Left lobe of liver (tissue), 2 donors: ENCODE measurements around the gene TCEA3. TPM values are rescaled to one million over a fixed set of nuclear protein-coding genes. Genes with fewer than 3 reads are reported as not detected.

Experiments
- ATAC-seq: fragments of 200-7000 bp; cut with Tn5 transposase; one replicate; pipeline ENCODE4 v1.9.1; 2020; ENCODE audit warnings: mild to moderate bottlenecking, moderate library complexity
- DNase-seq: peaks from one replicate; pipeline ENCODE4 v3.0.0-alpha.2; 2020; ENCODE audit warnings: low spot score
- total RNA-seq: library from RNA; stranded (reverse); gene quantifications from one replicate; pipeline ENCODE4 v1.2.1, GENCODE V29; 2021
- donor health status: DM: no; HTN: no; CAD: no; lungs with moderate emphysema.
- donor health status: DM: no; HTN: yes; CAD: no.

Gene TCEA3
- total RNA-seq, 1 donor from 2014 or later: 70.9 TPM

DNA sequence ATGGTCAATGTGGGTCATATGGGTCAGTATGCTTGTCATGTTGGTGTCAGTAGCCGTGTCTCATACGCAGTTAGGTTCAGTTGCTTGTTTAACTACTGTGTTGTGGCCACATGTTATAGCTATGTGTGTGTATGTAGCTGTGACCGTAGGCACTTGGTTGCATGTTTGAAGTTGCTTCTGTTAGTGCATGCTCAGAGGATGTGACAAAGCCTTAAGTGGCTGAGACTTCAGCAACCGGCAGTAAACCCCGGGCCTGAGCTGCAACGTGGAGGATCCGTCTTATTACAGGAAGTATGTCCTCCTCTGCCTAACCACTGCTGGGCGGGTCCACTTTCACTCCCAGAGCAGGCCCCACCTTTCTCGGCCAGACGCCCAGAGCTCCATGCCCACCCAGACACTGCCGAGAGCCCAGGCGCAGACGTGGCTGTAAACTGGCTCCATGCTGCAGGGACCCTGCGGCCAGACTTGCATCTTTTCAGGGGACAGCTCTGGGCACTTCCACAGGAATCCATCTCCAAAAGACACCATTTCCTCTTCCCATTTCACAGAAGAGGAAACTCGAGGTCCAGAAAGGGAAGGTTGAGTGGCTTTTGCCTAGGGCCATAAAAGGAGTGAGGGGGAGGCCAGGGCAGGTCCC, 2.2 kb downstream of the TCEA3 start:
- ATAC-seq: peak; percentile 42
- peak; percentile 85 for DNase-seq

DNA sequence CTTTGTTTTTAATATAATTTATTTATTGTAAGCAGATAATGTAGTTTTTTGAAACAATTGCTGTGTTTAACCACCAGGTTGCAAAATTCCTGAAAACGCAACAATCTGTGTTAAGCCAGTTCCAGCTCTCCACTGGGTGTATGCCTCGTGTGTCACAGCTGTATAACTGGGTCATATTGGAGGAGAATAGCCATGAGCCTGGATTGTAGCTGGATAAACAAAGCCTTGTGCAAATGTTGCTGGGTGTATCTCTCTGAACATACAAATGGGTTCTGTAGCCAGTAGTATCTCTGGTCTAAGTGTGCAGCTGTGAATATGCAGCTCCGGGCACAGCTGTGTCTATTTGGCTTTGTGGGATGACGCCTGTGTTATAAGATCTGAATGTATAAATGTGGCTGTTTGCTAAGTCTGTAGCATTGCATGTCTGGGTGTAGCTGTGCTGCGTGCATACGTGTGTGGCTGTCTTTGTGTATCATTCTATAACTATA, 2.8 kb downstream of the TCEA3 start:
- peak; percentile 33 for ATAC-seq
- DNase-seq: peak; percentile 68

DNA sequence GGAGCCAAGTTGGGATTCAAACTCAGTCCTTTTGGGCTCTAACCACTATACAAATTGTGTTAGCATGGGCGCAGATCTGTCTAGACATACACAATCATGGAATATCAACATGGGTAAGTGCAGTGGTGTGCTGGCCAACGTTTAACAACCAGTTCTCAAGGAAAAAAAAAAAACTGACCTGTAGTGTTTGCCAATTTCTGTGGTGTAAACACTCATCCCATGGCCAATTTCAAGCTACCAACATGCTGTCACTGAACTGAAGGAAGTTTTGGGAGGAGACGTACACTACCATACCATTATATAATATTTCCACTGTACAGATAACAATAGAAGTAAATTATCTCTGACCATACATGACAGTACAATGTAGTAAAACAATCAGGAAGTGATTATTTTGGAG, 3.2 kb downstream of the TCEA3 start:
- ATAC-seq: no peak
- DNase-seq: no peak

DNA sequence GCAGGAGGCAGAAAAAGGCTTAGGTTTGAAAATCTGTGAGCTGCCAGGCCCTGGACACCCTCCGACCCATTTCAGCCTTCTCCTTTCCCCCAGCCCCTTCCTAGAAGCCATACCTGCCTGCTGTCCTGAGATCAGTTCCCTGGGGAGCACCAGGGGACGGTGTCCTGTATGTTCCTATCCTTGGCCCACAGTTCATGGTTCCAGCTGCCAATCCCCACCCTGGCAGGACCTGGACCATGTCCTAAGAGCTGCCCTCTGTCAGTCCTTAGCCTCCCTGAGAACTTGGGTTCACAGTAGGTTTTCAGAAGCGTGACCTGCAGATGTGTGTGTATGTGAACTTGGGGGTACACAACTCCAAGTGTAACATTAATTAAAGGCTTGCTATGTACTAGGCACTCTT, 3.8 kb downstream of the TCEA3 start:
- ATAC-seq (no peak), DNase-seq (no peak)

DNA sequence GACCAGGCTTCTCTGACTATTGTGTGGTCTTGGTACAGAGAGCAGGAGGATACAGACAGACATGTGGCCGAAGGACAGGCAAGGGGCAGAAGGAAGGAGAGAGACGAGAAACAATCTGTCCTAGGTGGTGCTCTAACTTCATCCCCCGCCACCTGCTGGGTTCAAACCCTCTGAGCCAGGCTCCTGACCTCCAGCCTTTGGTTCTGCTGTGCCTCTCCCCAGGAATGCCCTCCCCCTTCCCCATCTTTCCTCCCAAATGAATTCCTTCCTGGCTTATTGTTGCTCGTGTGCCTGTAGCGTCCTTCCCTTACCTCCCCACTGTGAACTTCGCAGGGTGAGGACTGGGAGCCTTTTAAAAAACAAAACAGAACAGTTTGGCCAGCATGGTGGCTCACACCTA, 5.4 kb downstream of the TCEA3 start:
- no peak for DNase-seq

DNA sequence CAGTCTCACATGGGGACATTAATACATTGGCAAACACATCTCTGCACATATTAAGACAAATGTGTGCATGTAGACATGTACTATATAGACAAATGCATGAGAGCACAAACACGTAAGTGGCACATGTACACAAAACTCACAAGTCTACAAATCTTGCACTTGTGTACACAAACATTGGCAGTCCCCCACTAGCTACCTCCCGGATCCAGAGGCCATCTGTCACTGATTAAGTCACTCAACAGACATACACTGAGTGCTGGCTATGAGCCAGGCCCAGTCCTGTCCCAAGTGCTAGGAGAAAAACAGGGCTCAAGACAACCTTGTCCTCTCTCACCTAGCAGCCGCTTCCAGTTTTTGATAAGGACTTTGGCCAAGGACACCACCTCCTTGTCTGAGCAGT, 7.0 kb downstream of the TCEA3 start:
- DNase-seq: peak; percentile 67

More for the DNA sequence above, 5.4 kb downstream of the TCEA3 start:
- ATAC-seq: no peak

DNA sequence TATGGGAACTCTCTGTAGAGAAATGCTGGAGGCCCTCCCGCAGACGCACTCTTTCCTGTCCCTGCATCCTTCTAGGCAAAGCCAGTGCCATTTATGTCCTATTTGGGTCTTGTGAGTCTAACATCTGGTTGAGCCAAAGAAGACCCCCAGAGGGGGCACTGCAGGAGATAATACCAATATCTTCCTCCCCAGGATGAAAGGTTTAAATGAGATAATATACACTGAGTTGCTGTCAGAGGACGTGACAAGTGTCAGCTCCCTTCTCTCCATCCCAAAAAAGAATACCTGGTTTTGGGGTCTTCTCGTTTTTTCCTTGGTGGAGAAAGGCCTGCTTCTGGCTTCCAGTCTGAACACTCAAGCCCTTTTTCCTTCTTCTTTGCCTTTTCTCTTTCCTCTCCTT, 7.6 kb downstream of the TCEA3 start:
- DNase-seq (no peak), ATAC-seq (no peak)

More for the DNA sequence above, 7.0 kb downstream of the TCEA3 start:
- peak; percentile 36 for ATAC-seq

- no peak for ATAC-seq
- no peak for DNase-seq
These were observed 15.7 kb downstream of the TCEA3 start for GRCh38 chr1:23408797-23409290.

- no peak for ATAC-seq
- DNase-seq: no peak
These were observed 17.4 kb downstream of the TCEA3 start for GRCh38 chr1:23407016-23407630.

- DNase-seq: no peak
- no peak for ATAC-seq
These were observed 18.6 kb downstream of the TCEA3 start for GRCh38 chr1:23405946-23406345.

- ATAC-seq: peak; percentile 92
- DNase-seq: peak; percentile 84
These were observed 20.6 kb downstream of the TCEA3 start for GRCh38 chr1:23403735-23404486.

GRCh38 chr1:23403355-23403734, 21.2 kb downstream of the TCEA3 start:
- DNase-seq (no peak), ATAC-seq (no peak)

- ATAC-seq: no peak
- DNase-seq: no peak
These were observed 21.6 kb downstream of the TCEA3 start for GRCh38 chr1:23403038-23403336.

GRCh38 chr1:23402286-23403037, 22.1 kb downstream of the TCEA3 start:
- no peak for DNase-seq
- no peak for ATAC-seq

GRCh38 chr1:23401313-23401712, 23.2 kb downstream of the TCEA3 start:
- DNase-seq: no peak
- ATAC-seq: no peak

- no peak for DNase-seq
- ATAC-seq: no peak
These were observed 24.0 kb downstream of the TCEA3 start for GRCh38 chr1:23400324-23401114.

GRCh38 chr1:23399229-23399628, 25.3 kb downstream of the TCEA3 start:
- no peak for ATAC-seq
- no peak for DNase-seq

- DNase-seq (no peak), ATAC-seq (no peak)
These were observed 26.6 kb downstream of the TCEA3 start for GRCh38 chr1:23397908-23398307.

- DNase-seq (no peak), ATAC-seq (no peak)
These were observed 28.2 kb downstream of the TCEA3 start for GRCh38 chr1:23396380-23396779.

DNA sequence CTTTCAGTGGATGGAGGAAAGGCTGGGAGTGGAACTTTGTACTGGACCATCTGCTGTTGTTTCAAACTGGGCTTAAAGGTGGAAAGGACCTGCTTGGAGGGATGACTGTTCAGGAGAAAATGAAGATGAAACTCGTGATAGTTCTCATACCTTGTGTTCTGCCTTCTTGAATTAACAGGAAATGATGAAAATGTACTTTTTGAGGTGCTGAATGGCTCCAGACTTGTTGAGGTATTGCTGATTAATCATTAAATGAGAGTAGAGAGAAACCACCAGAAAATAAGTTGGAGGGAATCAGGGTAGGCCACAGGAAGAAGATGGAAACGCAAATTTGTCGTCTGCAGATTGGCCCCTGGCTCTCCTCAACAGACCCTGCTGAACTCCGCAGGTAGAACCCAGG, 28.7 kb downstream of the TCEA3 start:
- no peak for ATAC-seq
- DNase-seq: no peak
